H1 (cell line): ENCODE results near the gene NUDT3. TPM values are rescaled to one million over a fixed set of nuclear protein-coding genes. Genes with fewer than 3 reads are reported as not detected.

Experiments
- CTCF ChIA-PET: fragments of 300-600 bp; sonication (Branson Sonifier 250); formaldehyde crosslinking; loops from one replicate; lab custom pipeline; 2021; ENCODE audit not compliant: partially characterized antibody; lab: Charles Lee
- POLR2A ChIA-PET: fragments of 300-600 bp; sonication (Branson Sonifier 250); formaldehyde crosslinking; loops from one replicate; lab custom pipeline; 2021; ENCODE audit warnings: inconsistent platforms; ENCODE audit not compliant: partially characterized antibody; lab: Charles Lee
- DNase-seq, 2 experiments: peaks; one replicate each; pipeline versions ENCODE4 v3.0.0 to v3.0.0-alpha.2; 2010 to 2022; ENCODE audit warnings: low spot score in 2 of 2, low read depth in 1 of 2, mixed read lengths in 1 of 2
- FAIRE-seq: peaks from 2 replicates; lab custom pipeline; 2011; peaks lifted over from hg19 to GRCh38; lab: Jason Lieb, UNC
- H2AFZ ChIP-seq: 2 replicates; pipeline ENCODE4 v1.8.1; 2012; ENCODE audit warnings: low read length, inconsistent platforms
- H2AK5ac ChIP-seq: 2 replicates; pipeline ENCODE4 v1.6.1; 2013; ENCODE audit warnings: low read depth, low read length
- H2BK120ac ChIP-seq: replicated peaks from 2 replicates; pipeline ENCODE3; 2013; ENCODE audit warnings: low read depth, low read length, inconsistent platforms
- H2BK12ac ChIP-seq: 2 replicates; pipeline ENCODE4 v1.6.1; 2013; ENCODE audit warnings: low read depth, low read length
- H2BK15ac ChIP-seq: 2 replicates; pipeline ENCODE4 v1.6.1; 2013; ENCODE audit warnings: low read length
- H2BK20ac ChIP-seq: 2 replicates; pipeline ENCODE4 v1.6.1; 2013; ENCODE audit warnings: low read length
- H2BK5ac ChIP-seq: 2 replicates; pipeline ENCODE4 v1.6.1; 2013; ENCODE audit warnings: low read depth, low read length
- H3K14ac ChIP-seq: 2 replicates; pipeline ENCODE4 v1.6.1; 2013; ENCODE audit warnings: inconsistent platforms; ENCODE audit not compliant: insufficient read length
- H3K18ac ChIP-seq: 2 replicates; pipeline ENCODE4 v1.6.1; 2013; ENCODE audit warnings: low read length; ENCODE audit errors: extremely low read depth
- H3K23ac ChIP-seq: 2 replicates; pipeline ENCODE4 v1.6.1; 2013; ENCODE audit warnings: inconsistent platforms; ENCODE audit not compliant: insufficient read length
- H3K23me2 ChIP-seq: 2 replicates; pipeline ENCODE4 v1.6.1; 2013; ENCODE audit warnings: low read depth, low read length
- H3K27ac ChIP-seq: 2 replicates; pipeline ENCODE4 v1.6.1; 2011; ENCODE audit warnings: low read depth, low read length, inconsistent platforms
- H3K27me3 ChIP-seq, 4 experiments: replicated peaks in 1 of 4; 1 replicate in 1 of 4; 2 replicates in 3 of 4; pipeline versions ENCODE4 v1.6.1 to v1.8.1; 2011 to 2013; ENCODE audit warnings: low read length in 3 of 4, mild to moderate bottlenecking in 3 of 4, inconsistent platforms in 2 of 4, mixed read lengths in 2 of 4, moderate library complexity in 1 of 4; ENCODE audit not compliant: control insufficient read depth in 3 of 4, insufficient read depth in 3 of 4; ENCODE audit errors: extremely low read depth in 1 of 4
- H3K36me3 ChIP-seq, 4 experiments: 2 replicates each; pipeline versions ENCODE4 v1.6.1 to v1.8.1; 2011 to 2013; ENCODE audit warnings: mild to moderate bottlenecking in 4 of 4, low read length in 3 of 4, moderate library complexity in 2 of 4, control low read depth in 1 of 4, inconsistent platforms in 1 of 4; ENCODE audit not compliant: insufficient read depth in 4 of 4, control insufficient read depth in 2 of 4
- H3K4ac ChIP-seq: replicated peaks from 2 replicates; pipeline ENCODE3; 2013; ENCODE audit warnings: low read length, low read depth, mixed read lengths, inconsistent platforms; ENCODE audit not compliant: insufficient read length
- H3K4me1 ChIP-seq, 4 experiments: replicated peaks in 1 of 4; 1 replicate in 1 of 4; 2 replicates in 3 of 4; pipeline versions ENCODE4 v1.6.1 to v1.8.1; 2011 to 2013; ENCODE audit warnings: low read length in 3 of 4, inconsistent platforms in 2 of 4, mixed read lengths in 1 of 4; ENCODE audit not compliant: insufficient read depth in 4 of 4, control insufficient read depth in 3 of 4
- H3K4me2 ChIP-seq, 2 experiments: 2 replicates each; pipeline versions ENCODE4 v1.6.1 to v1.8.1; 2011 to 2013; ENCODE audit warnings: low read depth in 2 of 2, low read length in 2 of 2, control low read depth in 1 of 2, inconsistent platforms in 1 of 2, mild to moderate bottlenecking in 1 of 2; ENCODE audit not compliant: insufficient read depth in 1 of 2
- H3K4me3 ChIP-seq, 4 experiments: fragments of 200-600, 300-600 bp in 1 of 4; sonication (generic), shearing (Covaris generic), sonication (Bioruptor Twin) in 1 of 4; 2 replicates each; pipeline versions ENCODE4 v1.5.1 to v1.8.1; 2011 to 2016; ENCODE audit warnings: low read length in 4 of 4, low read depth in 3 of 4, control low read depth in 2 of 4, inconsistent platforms in 2 of 4, mild to moderate bottlenecking in 2 of 4, mixed read lengths in 1 of 4, moderate library complexity in 1 of 4; ENCODE audit not compliant: insufficient read depth in 2 of 4; ENCODE audit errors: extremely low read depth in 1 of 4
- H3K56ac ChIP-seq: replicated peaks from 2 replicates; pipeline ENCODE3; 2013; ENCODE audit warnings: low read depth, mild to moderate bottlenecking, mixed read lengths, low read length, inconsistent platforms; ENCODE audit not compliant: insufficient read length
- H3K79me1 ChIP-seq: 2 replicates; pipeline ENCODE4 v1.6.1; 2013; ENCODE audit warnings: low read depth, low read length, control low read depth
- H3K79me2 ChIP-seq, 2 experiments: 2 replicates each; pipeline versions ENCODE4 v1.6.1 to v1.8.1; 2012 to 2013; ENCODE audit warnings: low read length in 2 of 2, mild to moderate bottlenecking in 2 of 2, inconsistent platforms in 1 of 2; ENCODE audit not compliant: insufficient read depth in 2 of 2, control insufficient read depth in 1 of 2
- H3K9ac ChIP-seq, 4 experiments: replicated peaks in 1 of 4; 1 replicate in 1 of 4; 2 replicates in 3 of 4; pipeline versions ENCODE4 v1.6.1 to v1.8.1; 2011 to 2013; ENCODE audit warnings: low read depth in 3 of 4, low read length in 3 of 4, control low read depth in 2 of 4, mild to moderate bottlenecking in 2 of 4, moderate library complexity in 2 of 4, inconsistent platforms in 1 of 4; ENCODE audit errors: extremely low read depth in 1 of 4
- H3K9me3 ChIP-seq, 2 experiments: 2 replicates each; pipeline versions ENCODE4 v1.6.1 to v1.8.1; 2012 to 2013; ENCODE audit warnings: mild to moderate bottlenecking in 2 of 2, moderate library complexity in 2 of 2, control low read depth in 1 of 2, inconsistent platforms in 1 of 2, low read depth in 1 of 2, low read length in 1 of 2, mixed read lengths in 1 of 2; ENCODE audit not compliant: insufficient read depth in 2 of 2
- H4K20me1 ChIP-seq, 2 experiments: replicated peaks in 1 of 2; 2 replicates each; pipeline versions ENCODE3 to v1.8.1; 2011 to 2013; ENCODE audit warnings: inconsistent platforms in 2 of 2, low read length in 2 of 2, mild to moderate bottlenecking in 1 of 2; ENCODE audit not compliant: insufficient read depth in 2 of 2, control insufficient read depth in 1 of 2
- H4K5ac ChIP-seq: 2 replicates; pipeline ENCODE4 v1.6.1; 2013; ENCODE audit warnings: low read length, low read depth, mixed read lengths, inconsistent platforms; ENCODE audit not compliant: insufficient read length
- H4K8ac ChIP-seq: 2 replicates; pipeline ENCODE4 v1.8.0; 2013; ENCODE audit warnings: mild to moderate bottlenecking, moderate library complexity, low read length, inconsistent platforms; ENCODE audit not compliant: insufficient read depth; ENCODE audit errors: extremely low read depth
- H4K91ac ChIP-seq: replicated peaks from 2 replicates; pipeline ENCODE3; 2013; ENCODE audit warnings: low read length, mixed read lengths, inconsistent platforms; ENCODE audit not compliant: insufficient read length
- BCL11A ChIP-seq, 2 experiments: IDR thresholded peaks; one replicate each; pipeline ENCODE4 v1.6.1; 2011; ENCODE audit warnings: low read depth in 2 of 2, low read length in 2 of 2, mild to moderate bottlenecking in 2 of 2
- KDM1A ChIP-seq: fragments of 200-600, 300-600 bp; sonication (generic); IDR thresholded peaks from 2 replicates; pipeline ENCODE4 v1.7.1; 2016; ENCODE audit warnings: mild to moderate bottlenecking, low read length, borderline replicate concordance
- WGBS, 2 experiments: shearing (Covaris generic) in 1 of 2; methylation state at CpG; one replicate each; pipeline versions ENCODE4 v1.1.6 to v1.1.7; 2013 to 2015; ENCODE audit warnings: low lambda C conversion rate in 2 of 2, mixed read lengths in 2 of 2, inconsistent platforms in 1 of 2, low coverage in 1 of 2, missing lambda C conversion rate in 1 of 2; ENCODE audit not compliant: insufficient replicate concordance in 2 of 2, insufficient coverage in 1 of 2, insufficient read length in 1 of 2; ENCODE audit errors: extremely low coverage in 1 of 2, missing lambda C conversion rate in 1 of 2; 5-methylcytosine and 5-hydroxymethylcytosine counted together
- polyA plus RNA-seq, 7 experiments: library from polyadenylated mRNA; depleted of rRNA in 3 of 7; stranded (reverse) in 5 of 7; unstranded in 2 of 7; fragments of >200 nt in 5 of 7; fragments of 200-250 nt in 2 of 7; gene quantifications; 1 replicate in 5 of 7; 2 replicates in 1 of 7; 4 replicates in 1 of 7; pipeline versions ENCODE4 v1.2.1 to v1.2.3, GENCODE V29; 2011 to 2013; ENCODE audit warnings: missing spikeins in 2 of 7, mixed read lengths in 2 of 7
- total RNA-seq: library from RNA; stranded (reverse); fragmentation: NEBNext Ultra II Directional; extraction: Animal tissue kit (Norgen Biotek cat#: 25700); gene quantifications from 2 replicates; pipeline ENCODE4 v1.2.1, GENCODE V29; 2021

The NUDT3 gene
- total and polyA plus RNA-seq, 2 of the 8 experiments (the other 6 are each of a cell fraction or from before 2014, with no cell fraction given): 14.1 to 36.9 TPM

- Histone ChIP-seq H3K27me3 (no peaks in the 10 kb centered on the region), H2AFZ (no peak overlapping the region), H4K91ac (peak overlapping the region; percentile 79), H4K20me1 (no peaks in the 10 kb centered on the region), H3K9me3 (no peaks in the 10 kb centered on the region), H2BK15ac (0 out of 2 replicates have a peak overlapping the region, but pooled peaks have one; percentile 92), H3K14ac (no peak overlapping the region), H3K23ac (no peak overlapping the region), H3K4me3 (no peak overlapping the region), H3K79me2 (0 out of 4 replicates have a peak, but pooled peaks cover 0 to 2% of the 10 kb centered on the region in 2 experiments), H3K4ac (peak overlapping the region; percentile 2), H3K4me2 (no peak overlapping the region), H4K5ac (no peak overlapping the region), H3K23me2 (peaks cover 5% of the 10 kb centered on the region), H3K56ac (no peak overlapping the region)
- no peak for FAIRE-seq
- POLR2A ChIA-PET: interaction anchor here (3.7 to 9.0 kb wide), 3 partner anchors 7 to 29 kb away, joined by 30 to 191 read pairs (median 47); partner anchors contain the start of gene SMIM29
- CTCF ChIA-PET: interaction anchor here (1.4 to 4.1 kb wide), 4 partner anchors 13 to 35 kb away, joined by 6 to 29 read pairs (median 6); no protein-coding TSS in a partner anchor
- WGBS, 2 experiments: 92% methylated on average over 5 of the region's 5 CpGs; no CpG with 5 or more reads in 1 of the 2 experiments
- TF ChIP-seq BCL11A (IDR thresholded peaks at IDR 0.05; ENCODE audit: low read depth in 2 of 2, low read length in 2 of 2) (no peak), KDM1A (0 out of 2 replicates have a peak, but pooled peaks have one; percentile 64)
- TF ChIP-seq, all 59 proteins: peak for 1
- Histone ChIP-seq H2BK5ac (no peak overlapping the region; the same call in 1 of the 2 replicates), H3K27ac (no peak overlapping the region), H3K79me1 (no peaks in the 10 kb centered on the region; the same call in 1 of the 2 replicates), H2BK120ac (no peak overlapping the region), H2AK5ac (0 out of 2 replicates have a peak overlapping the region, but pooled peaks have one; percentile 82), H3K4me1 (peaks cover 10 to 32% (median 29%) of the 10 kb centered on the region in 4 experiments), H3K9ac (no peak overlapping the region), H3K36me3 (no peaks in the 10 kb centered on the region), H2BK20ac (no peak overlapping the region), H3K18ac (no peak overlapping the region), H2BK12ac (peak overlapping the region; percentile 90; the same call in 1 of the 2 replicates), H4K8ac (no peak overlapping the region)
- no peak for DNase-seq
Observed at GRCh38 chr6:34230653-34231371, 161.7 kb downstream of the NUDT3 start.
